Measurements from ENCODE around the gene PSMD12. TPM values are rescaled to one million over a fixed set of nuclear protein-coding genes. Genes with fewer than 3 reads are reported as not detected.

The PSMD12 gene
- total and polyA plus RNA-seq, 2 donors (not counting 3 experiments of a cell fraction or from before 2014, with no cell fraction given): 14.1 to 73.0 TPM

GRCh38 chr17:67386965-67387551 lies 20.7 kb upstream of the PSMD12 start:
- no peaks in the 10 kb centered on the region for H3K79me2 ChIP-seq (ENCODE audit: control insufficient read depth, insufficient read depth, low read length)
- dilution Hi-C loops (cut with MboI; ENCODE audit: extremely low pct_ligation_motif_present, low sequenced_read_pairs) (no loop called here), intact Hi-C loops (cut with micrococcal nuclease) (loop anchor here (1.0 kb wide), 1 partner anchor 88 kb away; no protein-coding TSS in a partner anchor)
- BruUV-seq (replicated peaks): no TSS peak
- DNase-seq (ENCODE audit: low read depth, low spot score): peak; percentile 52
- CTCF ChIA-PET: interaction anchor here (0.8 to 6.7 kb wide), 8 partner anchors 9 to 214 kb away, joined by 3 to 131 read pairs (median 4); partner anchors contain the start of gene PITPNC1
- no peak for TF ChIP-seq POLR2A (IDR thresholded peaks at IDR 0.05; ENCODE audit: low read depth, low read length)
- TF ChIP-seq FOS (IDR thresholded peaks at IDR 0.05; ENCODE audit: borderline replicate concordance, insufficient read depth, low read length): no peak
- no peak for TF ChIP-seq JUN (IDR thresholded peaks at IDR 0.05; ENCODE audit: borderline replicate concordance, insufficient read depth, insufficient read length, low read depth)
- TF ChIP-seq GATA2 (IDR thresholded peaks at IDR 0.05; ENCODE audit: insufficient read depth, insufficient read length, low read depth, low read length): no peak
- TF ChIP-seq EZH2 (IDR thresholded peaks at IDR 0.05; ENCODE audit: borderline replicate concordance, low read depth, low read length, severe bottlenecking): no peak
- no peak for TF ChIP-seq POLR2AphosphoS5 (IDR thresholded peaks at IDR 0.05; ENCODE audit: insufficient read depth, low read depth, low read length)
- TF ChIP-seq CTCF (IDR thresholded peaks at IDR 0.05; ENCODE audit: extremely low read depth in 1 of 2, insufficient read depth in 1 of 2, low read depth in 1 of 2, low read length in 2 of 2): peak; percentile 70 to 80
- no peaks in the 10 kb centered on the region for H3K27me3 ChIP-seq (ENCODE audit: control insufficient read depth in 2 of 2, insufficient read depth in 2 of 2, low read length in 2 of 2)
- no peaks in the 10 kb centered on the region for H4K20me1 ChIP-seq (replicated peaks; ENCODE audit: control insufficient read depth, extremely low read depth, insufficient read depth, low read length)
- H3K36me3 ChIP-seq (ENCODE audit: control insufficient read depth in 2 of 2, extremely low read depth in 1 of 2, insufficient read depth in 2 of 2, low read length in 2 of 2): no peaks in the 10 kb centered on the region
- no peak overlapping the region for H3K27ac ChIP-seq (ENCODE audit: insufficient read depth, low read depth, low read length)
- no peaks in the 10 kb centered on the region for H3K9me3 ChIP-seq (replicated peaks; ENCODE audit: control insufficient read depth, insufficient read depth, low read length)
- H3K4me1 ChIP-seq (ENCODE audit: control insufficient read depth, extremely low read depth, insufficient read depth, low read length): peaks cover 12% of the 10 kb centered on the region
- no peaks in the 10 kb centered on the region for H3K9me1 ChIP-seq (replicated peaks; ENCODE audit: control insufficient read depth, extremely low read depth, insufficient read depth, low read length)
- FAIRE-seq: peak; percentile 87
- H3K4me3 ChIP-seq (replicated peaks in 1 of 3; ENCODE audit: insufficient read depth in 1 of 3, low read depth in 1 of 3, low read length in 3 of 3): no peak overlapping the region
- no peak overlapping the region for H3K9ac ChIP-seq (replicated peaks; ENCODE audit: extremely low read depth, insufficient read depth, low read length)
- no peak overlapping the region for H3K4me2 ChIP-seq (ENCODE audit: insufficient read depth, low read length)
- POLR2A ChIA-PET: no interaction called here
- no peak overlapping the region for H2AFZ ChIP-seq (ENCODE audit: low read depth, low read length)
